ENCODE measurements around the gene SLC18A3.

DNA sequence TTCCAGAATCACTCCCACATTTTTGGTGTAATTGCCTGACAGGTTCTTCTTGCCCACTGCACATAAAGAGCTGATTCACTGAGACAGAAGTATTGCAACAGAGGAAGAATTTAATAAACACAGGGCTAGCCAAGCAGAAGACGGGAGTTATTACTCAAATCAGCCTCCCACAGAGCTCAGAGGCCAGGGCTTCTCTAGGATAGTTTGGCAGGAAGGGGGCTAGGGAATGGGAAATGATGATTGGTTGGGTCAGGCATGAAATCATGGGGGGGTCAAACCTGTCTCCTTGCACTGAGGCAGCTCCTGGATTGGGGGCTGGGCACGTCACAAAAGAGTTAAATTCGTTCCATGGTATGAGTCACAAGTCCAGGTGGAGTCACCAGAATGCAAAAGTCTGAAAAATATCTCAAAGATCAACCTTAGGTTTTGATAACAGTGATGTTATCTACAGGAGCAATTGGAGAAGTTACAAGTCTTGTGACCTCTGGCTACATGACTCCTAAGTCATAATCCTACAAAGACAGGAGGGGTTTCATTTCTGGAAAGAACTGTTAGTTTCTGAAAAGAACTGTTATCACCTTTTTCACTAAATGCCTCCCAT is 41.0 kb upstream of the SLC18A3 start:
- no peak for TF ChIP-seq CTCF (optimal IDR thresholded peaks at IDR 0.05 in 1 of 3, IDR thresholded peaks at IDR 0.05 in 1 of 3, conservative IDR thresholded peaks at IDR 0.05 in 1 of 3; ENCODE audit: extremely low read depth in 1 of 3, insufficient read depth in 2 of 3, low read length in 3 of 3)
- no peak for TF ChIP-seq EZH2 (IDR thresholded peaks at IDR 0.05; ENCODE audit: low read length)

Data from keratinocyte (primary cell).